H1 (cell line): ENCODE measurements around the gene RPTOR. TPM values are rescaled to one million over a fixed set of nuclear protein-coding genes. Genes with fewer than 3 reads are reported as not detected.

Source experiments
- BCL11A ChIP-seq, 2 experiments: IDR thresholded peaks; one replicate each; pipeline ENCODE4 v1.6.1; 2011; ENCODE audit warnings: low read depth in 2 of 2, low read length in 2 of 2, mild to moderate bottlenecking in 2 of 2
- CHD2 ChIP-seq: IDR thresholded peaks from 2 replicates; pipeline ENCODE4 v1.6.1; 2012; ENCODE audit warnings: low read length, improper control_type of control experiment
- CHD7 ChIP-seq: fragments of 300-600 bp; sonication (generic); IDR thresholded peaks from 2 replicates; pipeline ENCODE4 v1.7.1; 2012; ENCODE audit warnings: low read length, moderate library complexity, mild to moderate bottlenecking, inconsistent platforms; ENCODE audit not compliant: insufficient replicate concordance
- CREB1 ChIP-seq: IDR thresholded peaks from 2 replicates; pipeline ENCODE4 v1.6.1; 2012; ENCODE audit warnings: inconsistent platforms
- EZH2 ChIP-seq: fragments of 200-600 bp; sonication (generic); IDR thresholded peaks from 2 replicates; pipeline ENCODE4 v1.7.1; 2012; ENCODE audit warnings: low read depth, mild to moderate bottlenecking, moderate library complexity, low read length, inconsistent platforms; ENCODE audit not compliant: severe bottlenecking
- JUN ChIP-seq: IDR thresholded peaks from 2 replicates; pipeline ENCODE4 v1.6.1; 2011; ENCODE audit warnings: low read depth, mild to moderate bottlenecking, improper control_type of control experiment, low read length
- JUND ChIP-seq: IDR thresholded peaks from 2 replicates; pipeline ENCODE4 v1.6.1; 2011; ENCODE audit warnings: mild to moderate bottlenecking, improper control_type of control experiment, low read length
- KDM4A ChIP-seq: IDR thresholded peaks from one replicate; pipeline ENCODE4 v1.7.1; 2012; ENCODE audit warnings: low read depth, mild to moderate bottlenecking, moderate library complexity, low read length, inconsistent platforms; ENCODE audit not compliant: severe bottlenecking
- SIRT6 ChIP-seq: IDR thresholded peaks from one replicate; pipeline ENCODE4 v1.7.1; 2012; ENCODE audit warnings: low read length, inconsistent platforms
- SIX5 ChIP-seq: IDR thresholded peaks from 2 replicates; pipeline ENCODE4 v1.6.1; 2011; ENCODE audit warnings: mild to moderate bottlenecking, low read depth, low read length
- TAF1 ChIP-seq: IDR thresholded peaks from 2 replicates; pipeline ENCODE4 v1.6.1; 2011; ENCODE audit warnings: mild to moderate bottlenecking, low read depth, low read length
- polyA plus RNA-seq, 7 experiments: library from polyadenylated mRNA; depleted of rRNA in 3 of 7; stranded (reverse) in 5 of 7; unstranded in 2 of 7; fragments of >200 nt in 5 of 7; fragments of 200-250 nt in 2 of 7; gene quantifications; 1 replicate in 5 of 7; 2 replicates in 1 of 7; 4 replicates in 1 of 7; pipeline versions ENCODE4 v1.2.1 to v1.2.3, GENCODE V29; 2011 to 2013; ENCODE audit warnings: missing spikeins in 2 of 7, mixed read lengths in 2 of 7
- total RNA-seq: library from RNA; stranded (reverse); fragmentation: NEBNext Ultra II Directional; extraction: Animal tissue kit (Norgen Biotek cat#: 25700); gene quantifications from 2 replicates; pipeline ENCODE4 v1.2.1, GENCODE V29; 2021

Gene RPTOR
- total and polyA plus RNA-seq, 2 of the 8 experiments (the other 6 are each of a cell fraction or from before 2014, with no cell fraction given) = 6.9 to 28.7 TPM

GRCh38 chr17:80923211-80924110 is 378.8 kb downstream of the RPTOR start (continued):
- TF ChIP-seq CHD7 (no peak), KDM4A (no peak), SIX5 (no peak), JUND (no peak), CHD2 (no peak), SIRT6 (no peak), JUN (no peak), CREB1 (no peak), EZH2 (no peak), BCL11A (IDR thresholded peaks at IDR 0.05; ENCODE audit: low read depth in 2 of 2, low read length in 2 of 2) (no peak), TAF1 (no peak)
